ENCODE data around the gene KRT222. TPM values are rescaled to one million over a fixed set of nuclear protein-coding genes. Genes with fewer than 3 reads are reported as not detected.

The KRT222 gene
- total RNA-seq, 1 donor from 2014 or later = not detected

GRCh38 chr17:40618754-40619625, 46.0 kb downstream of the KRT222 start:
- H3K27ac Mint-ChIP-seq (ENCODE audit: unreplicated experiment) = no peak overlapping the region

GRCh38 chr17:40617678-40618240, 47.2 kb downstream of the KRT222 start:
- Mint-ChIP-seq H3K36me3 (ENCODE audit: low read depth) (peaks cover 1% of the 10 kb centered on the region), H3K27me3 (ENCODE audit: low read depth) (peaks cover 33% of the 10 kb centered on the region), H3K4me3 (ENCODE audit: unreplicated experiment) (no peak overlapping the region), H3K27ac (ENCODE audit: unreplicated experiment) (no peak overlapping the region), H3K9me3 (ENCODE audit: low read depth) (no peaks in the 10 kb centered on the region), H3K4me1 (ENCODE audit: low read depth) (no peaks in the 10 kb centered on the region)
- DNase-seq (ENCODE audit: low spot score) = no peak
- TF ChIP-seq CTCF (IDR thresholded peaks at IDR 0.05) = no peak

More at GRCh38 chr17:40618754-40619625, 46.0 kb downstream of the KRT222 start:
- no peak for TF ChIP-seq CTCF (IDR thresholded peaks at IDR 0.05)
- Mint-ChIP-seq H3K9me3 (ENCODE audit: low read depth) (no peaks in the 10 kb centered on the region), H3K36me3 (ENCODE audit: low read depth) (peaks cover 1% of the 10 kb centered on the region), H3K4me3 (ENCODE audit: unreplicated experiment) (no peak overlapping the region), H3K4me1 (ENCODE audit: low read depth) (no peaks in the 10 kb centered on the region), H3K27me3 (ENCODE audit: low read depth) (peaks cover 25% of the 10 kb centered on the region)
- DNase-seq (ENCODE audit: low spot score) = no peak

GRCh38 chr17:40616592-40616991, 48.4 kb downstream of the KRT222 start:
- Mint-ChIP-seq H3K4me3 (ENCODE audit: unreplicated experiment) (no peak overlapping the region), H3K27ac (ENCODE audit: unreplicated experiment) (no peak overlapping the region)

GRCh38 chr17:40615841-40616476, 49.0 kb downstream of the KRT222 start:
- DNase-seq (ENCODE audit: low spot score) = no peak
- TF ChIP-seq CTCF (IDR thresholded peaks at IDR 0.05) = no peak
- Mint-ChIP-seq H3K4me3 (ENCODE audit: unreplicated experiment) (no peak overlapping the region), H3K9me3 (ENCODE audit: low read depth) (no peaks in the 10 kb centered on the region), H3K36me3 (ENCODE audit: low read depth) (peaks cover 1% of the 10 kb centered on the region), H3K27ac (ENCODE audit: unreplicated experiment) (no peak overlapping the region), H3K4me1 (ENCODE audit: low read depth) (no peaks in the 10 kb centered on the region), H3K27me3 (ENCODE audit: low read depth) (peaks cover 39% of the 10 kb centered on the region)

More at GRCh38 chr17:40616592-40616991, 48.4 kb downstream of the KRT222 start:
- no peak for TF ChIP-seq CTCF (IDR thresholded peaks at IDR 0.05)
- Mint-ChIP-seq H3K36me3 (ENCODE audit: low read depth) (peaks cover 1% of the 10 kb centered on the region), H3K4me1 (ENCODE audit: low read depth) (no peaks in the 10 kb centered on the region), H3K27me3 (ENCODE audit: low read depth) (peaks cover 39% of the 10 kb centered on the region), H3K9me3 (ENCODE audit: low read depth) (no peaks in the 10 kb centered on the region)
- DNase-seq (ENCODE audit: low spot score) = no peak

All from chondrocyte (in vitro differentiated cells).